Right cardiac atrium (tissue), 5 donors: ENCODE results near the gene CCSER1. TPM values are rescaled to one million over a fixed set of nuclear protein-coding genes. Genes with fewer than 3 reads are reported as not detected.
"Not testable (repeated sequence)": the region's sequence is repeated elsewhere in the genome, so short reads cannot be mapped to it uniquely, and the experiment has no call there.

Source experiments
- ATAC-seq, 2 donors: fragments of 200-7000 bp; cut with Tn5 transposase; one replicate each; pipeline versions ENCODE4 v1.8.0 to v1.9.1; 2020; ENCODE audit warnings: moderate library complexity in 2 of 2, mild to moderate bottlenecking in 1 of 2
- DNase-seq, 3 donors: peaks; one replicate each; pipeline ENCODE4 v3.0.0-alpha.2; 2020
- H3K27ac ChIP-seq: one replicate; pipeline ENCODE4 v1.5.1; 2013; ENCODE audit warnings: mild to moderate bottlenecking, low read length, control low read depth, moderate library complexity
- H3K27me3 ChIP-seq: one replicate; pipeline ENCODE4 v1.6.1; 2013; ENCODE audit not compliant: control insufficient read depth, insufficient read depth
- H3K4me1 ChIP-seq: one replicate; pipeline ENCODE4 v1.6.1; 2013; ENCODE audit warnings: low read length; ENCODE audit not compliant: control insufficient read depth, insufficient read depth
- H3K4me3 ChIP-seq: one replicate; pipeline ENCODE4 v1.5.1; 2013; ENCODE audit warnings: low read length, control low read depth
- H3K9me3 ChIP-seq: one replicate; pipeline ENCODE4 v1.6.1; 2013; ENCODE audit warnings: low read length; ENCODE audit not compliant: control insufficient read depth
- WGBS: extraction: QIAGEN DNeasy Blood & Tissue Kit; methylation state at CpG from one replicate; pipeline ENCODE4 v1.1.7; 2013; 5-methylcytosine and 5-hydroxymethylcytosine counted together
- intact Hi-C, 4 donors: fragments of 100-400 bp; cut with DNase I; formaldehyde crosslinking; loops; one replicate each; pipeline versions ENCODE4 v1.11.0 to v1.14.0; 2022 to 2023
- polyA plus RNA-seq: library from polyadenylated mRNA; stranded (reverse); fragments of 200-250 nt; gene quantifications from one replicate; pipeline ENCODE4 v1.2.3, GENCODE V29; 2013
- total RNA-seq, 4 donors: library from RNA; stranded (reverse); fragmentation: NEBNext Ultra II Directional; extraction: Animal tissue kit (Norgen Biotek cat#: 25700); gene quantifications; one replicate each; pipeline ENCODE4 v1.2.1, GENCODE V29; 2021
- donor health status: healthy with polysubstance abuse.
- donor health status: DM: no; HTN: yes; CAD: no.
- donor health status: DM: no; HTN: no; CAD: no.
- donor health status: DM: no; HTN: yes; CAD: no; lungs with severe emphysema.
- donor health status: DM: yes; HTN: yes; CAD: no.

CCSER1 gene
- total and polyA plus RNA-seq, 5 donors = 2.7 to 12.9 (median 10.4) TPM

GRCh38 chr4:90299373-90299772 is 172.2 kb downstream of the CCSER1 start:
- intact Hi-C loops = loop anchor here in 1 of 4 donors (10.0 kb wide), 1 partner anchor 275 kb away; no protein-coding TSS in a partner anchor
- ATAC-seq (no peak), DNase-seq (no peak)
- no peaks in the 10 kb centered on the region for H3K9me3 ChIP-seq
- no peak overlapping the region for H3K27ac ChIP-seq
- H3K4me3 ChIP-seq = no peak overlapping the region
- no peaks in the 10 kb centered on the region for H3K27me3 ChIP-seq
- no peaks in the 10 kb centered on the region for H3K4me1 ChIP-seq
- 75% methylated on average over 1 of the region's 1 CpG for WGBS

- H3K4me1 ChIP-seq = no peaks in the 10 kb centered on the region
- no peak overlapping the region for H3K4me3 ChIP-seq
- intact Hi-C loops = no loop called here
- no peaks in the 10 kb centered on the region for H3K27me3 ChIP-seq
- no peak for ATAC-seq
- H3K9me3 ChIP-seq = no peaks in the 10 kb centered on the region
- DNase-seq = no peak
- WGBS = 69% methylated on average over 1 of the region's 1 CpG
- H3K27ac ChIP-seq = no peak overlapping the region
Observed at GRCh38 chr4:90306810-90307209, 179.6 kb downstream of the CCSER1 start.

GRCh38 chr4:90317140-90317539 is 189.9 kb downstream of the CCSER1 start:
- intact Hi-C loops, H3K4me1 ChIP-seq, H3K27ac ChIP-seq, ATAC-seq, H3K9me3 ChIP-seq, H3K4me3 ChIP-seq, H3K27me3 ChIP-seq, DNase-seq: not testable (repeated sequence)
- 87% methylated on average over 6 of the region's 6 CpGs for WGBS

GRCh38 chr4:90317785-90318184 is 190.6 kb downstream of the CCSER1 start:
- intact Hi-C loops = no loop called here

GRCh38 chr4:90318193-90318592 is 191.0 kb downstream of the CCSER1 start:
- ATAC-seq (peak; percentile 61 to 72), DNase-seq (no peak)
- intact Hi-C loops = no loop called here
- Histone ChIP-seq H3K27me3 (no peaks in the 10 kb centered on the region), H3K4me1 (peaks cover 2% of the 10 kb centered on the region), H3K9me3 (no peaks in the 10 kb centered on the region), H3K4me3 (no peak overlapping the region), H3K27ac (no peak overlapping the region)
- WGBS = 76% methylated on average over 2 of the region's 2 CpGs

More at GRCh38 chr4:90317785-90318184, 190.6 kb downstream of the CCSER1 start:
- H3K4me3 ChIP-seq = no peak overlapping the region
- H3K9me3 ChIP-seq = no peaks in the 10 kb centered on the region
- DNase-seq = no peak
- H3K27me3 ChIP-seq = no peaks in the 10 kb centered on the region
- no peak overlapping the region for H3K27ac ChIP-seq
- ATAC-seq = peak; percentile 86 to 96
- WGBS = 28% methylated on average over 2 of the region's 2 CpGs
- peaks cover 2% of the 10 kb centered on the region for H3K4me1 ChIP-seq

- DNase-seq (peak; percentile 15 to 66 (median 54)), ATAC-seq (peak in 1 of 2 donors; percentile 57)
Observed at GRCh38 chr4:90328558-90328957, 201.4 kb downstream of the CCSER1 start.

GRCh38 chr4:90330546-90330945 is 203.4 kb downstream of the CCSER1 start:
- H3K27ac ChIP-seq = no peak overlapping the region
- ATAC-seq (no peak), DNase-seq (no peak)
- no peaks in the 10 kb centered on the region for H3K4me1 ChIP-seq
- H3K27me3 ChIP-seq = no peaks in the 10 kb centered on the region
- WGBS = 73% methylated on average over 3 of the region's 3 CpGs
- intact Hi-C loops = no loop called here
- H3K4me3 ChIP-seq = no peak overlapping the region
- H3K9me3 ChIP-seq = no peaks in the 10 kb centered on the region

More at GRCh38 chr4:90328558-90328957, 201.4 kb downstream of the CCSER1 start:
- no peaks in the 10 kb centered on the region for H3K27me3 ChIP-seq
- WGBS = 23% methylated on average over 2 of the region's 2 CpGs
- no peaks in the 10 kb centered on the region for H3K4me1 ChIP-seq
- H3K27ac ChIP-seq = no peak overlapping the region
- intact Hi-C loops = no loop called here
- no peaks in the 10 kb centered on the region for H3K9me3 ChIP-seq
- no peak overlapping the region for H3K4me3 ChIP-seq

- WGBS = 71% methylated on average over 3 of the region's 3 CpGs
- no peaks in the 10 kb centered on the region for H3K4me1 ChIP-seq
- H3K4me3 ChIP-seq = no peak overlapping the region
- H3K27me3 ChIP-seq = no peaks in the 10 kb centered on the region
- no peak overlapping the region for H3K27ac ChIP-seq
- no peaks in the 10 kb centered on the region for H3K9me3 ChIP-seq
- DNase-seq (no peak), ATAC-seq (no peak)
- intact Hi-C loops = no loop called here
Observed at GRCh38 chr4:90345549-90346215, 218.5 kb downstream of the CCSER1 start.

GRCh38 chr4:90349636-90350035 is 222.4 kb downstream of the CCSER1 start:
- DNase-seq (no peak), ATAC-seq (no peak)
- intact Hi-C loops = no loop called here
- Histone ChIP-seq H3K27ac (no peak overlapping the region), H3K4me1 (no peaks in the 10 kb centered on the region), H3K27me3 (no peaks in the 10 kb centered on the region), H3K9me3 (no peaks in the 10 kb centered on the region), H3K4me3 (no peak overlapping the region)
- 69% methylated on average over 2 of the region's 2 CpGs for WGBS

GRCh38 chr4:90357117-90357710 is 230.0 kb downstream of the CCSER1 start:
- H3K9me3 ChIP-seq = no peaks in the 10 kb centered on the region
- WGBS = 16% methylated on average over 3 of the region's 3 CpGs
- ATAC-seq (no peak), DNase-seq (no peak)
- H3K4me1 ChIP-seq = no peaks in the 10 kb centered on the region
- H3K27ac ChIP-seq = no peak overlapping the region
- H3K27me3 ChIP-seq = no peaks in the 10 kb centered on the region
- no peak overlapping the region for H3K4me3 ChIP-seq
- intact Hi-C loops = no loop called here

GRCh38 chr4:90375081-90375480 is 247.9 kb downstream of the CCSER1 start:
- 96% methylated on average over 2 of the region's 2 CpGs for WGBS
- DNase-seq = no peak
- Histone ChIP-seq H3K4me3 (no peak overlapping the region), H3K27me3 (no peaks in the 10 kb centered on the region), H3K27ac (no peak overlapping the region), H3K4me1 (no peaks in the 10 kb centered on the region), H3K9me3 (no peaks in the 10 kb centered on the region)
- no peak for ATAC-seq
- intact Hi-C loops = no loop called here
